Chondrocyte (in vitro differentiated cells): ENCODE measurements around the gene GPRC5C. TPM values are rescaled to one million over a fixed set of nuclear protein-coding genes. Genes with fewer than 3 reads are reported as not detected.

Experiments
- DNase-seq: peaks from one replicate; pipeline ENCODE4 v3.0.0; 2021; ENCODE audit warnings: mixed read lengths, low spot score
- H3K27ac Mint-ChIP-seq: one replicate; pipeline ENCODE4 v1.8.0; 2021; ENCODE audit warnings: mild to moderate bottlenecking, moderate library complexity, mixed read lengths; ENCODE audit not compliant: unreplicated experiment
- H3K27me3 Mint-ChIP-seq: 2 replicates; pipeline ENCODE4 v1.8.0; 2021; ENCODE audit warnings: low read depth, mixed read lengths
- H3K36me3 Mint-ChIP-seq: 2 replicates; pipeline ENCODE4 v1.8.0; 2021; ENCODE audit warnings: low read depth, mixed read lengths
- H3K4me1 Mint-ChIP-seq: 2 replicates; pipeline ENCODE4 v1.8.0; 2021; ENCODE audit warnings: low read depth, mild to moderate bottlenecking, mixed read lengths
- H3K4me3 Mint-ChIP-seq: one replicate; pipeline ENCODE4 v1.8.0; 2021; ENCODE audit warnings: mild to moderate bottlenecking, moderate library complexity, mixed read lengths; ENCODE audit not compliant: unreplicated experiment
- H3K9me3 Mint-ChIP-seq: 2 replicates; pipeline ENCODE4 v1.8.0; 2021; ENCODE audit warnings: low read depth, mixed read lengths
- CTCF ChIP-seq: fragments of 200-600 bp; sonication (generic); IDR thresholded peaks from 2 replicates; pipeline ENCODE4 v1.5.0; 2021; ENCODE audit warnings: antibody characterized with exemption, mild to moderate bottlenecking, moderate library complexity
- total RNA-seq: library from RNA; stranded (reverse); gene quantifications from 3 replicates; pipeline ENCODE4 v1.2.1, GENCODE V29; 2021

Gene GPRC5C
- total RNA-seq, 1 donor from 2014 or later = 47.8 TPM

- Mint-ChIP-seq H3K9me3 (peaks cover 2% of the 10 kb centered on the region), H3K27me3 (peaks cover 4% of the 10 kb centered on the region)
- DNase-seq = no peak
Observed at GRCh38 chr17:74424117-74424516, 7.8 kb upstream of the GPRC5C start.

GRCh38 chr17:74424657-74425056 is 7.2 kb upstream of the GPRC5C start:
- H3K4me3 Mint-ChIP-seq = no peak overlapping the region
- no peak for TF ChIP-seq CTCF
- peaks cover 32% of the 10 kb centered on the region for H3K4me1 Mint-ChIP-seq
- peaks cover 4% of the 10 kb centered on the region for H3K27me3 Mint-ChIP-seq
- no peaks in the 10 kb centered on the region for H3K36me3 Mint-ChIP-seq
- peaks cover 2% of the 10 kb centered on the region for H3K9me3 Mint-ChIP-seq
- no peak for DNase-seq
- H3K27ac Mint-ChIP-seq = no peak overlapping the region

More at GRCh38 chr17:74424117-74424516, 7.8 kb upstream of the GPRC5C start:
- H3K27ac Mint-ChIP-seq = no peak overlapping the region
- H3K4me1 Mint-ChIP-seq = peaks cover 32% of the 10 kb centered on the region
- H3K36me3 Mint-ChIP-seq = no peaks in the 10 kb centered on the region
- TF ChIP-seq CTCF = no peak
- no peak overlapping the region for H3K4me3 Mint-ChIP-seq

- no peak for DNase-seq
- Mint-ChIP-seq H3K4me1 (peaks cover 36% of the 10 kb centered on the region), H3K27ac (no peak overlapping the region), H3K27me3 (peaks cover 4% of the 10 kb centered on the region), H3K36me3 (no peaks in the 10 kb centered on the region), H3K4me3 (no peak overlapping the region), H3K9me3 (peaks cover 2% of the 10 kb centered on the region)
- no peak for TF ChIP-seq CTCF
Observed at GRCh38 chr17:74426551-74427047, 5.3 kb upstream of the GPRC5C start.

GRCh38 chr17:74427048-74427762 is 4.7 kb upstream of the GPRC5C start:
- TF ChIP-seq CTCF = no peak
- peaks cover 4% of the 10 kb centered on the region for H3K27me3 Mint-ChIP-seq
- no peak overlapping the region for H3K27ac Mint-ChIP-seq
- no peak overlapping the region for H3K4me3 Mint-ChIP-seq
- H3K36me3 Mint-ChIP-seq = no peaks in the 10 kb centered on the region
- peaks cover 2% of the 10 kb centered on the region for H3K9me3 Mint-ChIP-seq
- DNase-seq = no peak
- peaks cover 38% of the 10 kb centered on the region for H3K4me1 Mint-ChIP-seq

- Mint-ChIP-seq H3K4me3 (no peak overlapping the region), H3K36me3 (no peaks in the 10 kb centered on the region), H3K4me1 (peaks cover 39% of the 10 kb centered on the region), H3K27ac (no peak overlapping the region), H3K27me3 (peaks cover 4% of the 10 kb centered on the region), H3K9me3 (no peaks in the 10 kb centered on the region)
- no peak for TF ChIP-seq CTCF
- no peak for DNase-seq
Observed at GRCh38 chr17:74427763-74428153, 4.1 kb upstream of the GPRC5C start.
